Activated T-cell treated with anti-CD3 and anti-CD28 coated beads, Interleukin-2, amount 50 U/mL, for 24 hours (primary cell): ENCODE results near the gene LGALS7B.

ENCODE experiments used
- DNase-seq: peaks from one replicate; pipeline ENCODE4 v3.0.0-alpha.2; 2020
- H3K27ac Mint-ChIP-seq: 2 replicates; pipeline ENCODE4 v1.8.0; 2020; ENCODE audit warnings: mild to moderate bottlenecking, mixed read lengths
- H3K27me3 Mint-ChIP-seq: 2 replicates; pipeline ENCODE4 v1.8.0; 2020; ENCODE audit warnings: mixed read lengths
- H3K36me3 Mint-ChIP-seq: 2 replicates; pipeline ENCODE4 v1.8.0; 2020; ENCODE audit warnings: low read depth, mixed read lengths
- H3K4me1 Mint-ChIP-seq: 2 replicates; pipeline ENCODE4 v1.8.0; 2020; ENCODE audit warnings: low read depth, mixed read lengths
- H3K4me3 Mint-ChIP-seq: 2 replicates; pipeline ENCODE4 v1.8.0; 2020; ENCODE audit warnings: mild to moderate bottlenecking, moderate library complexity, mixed read lengths
- H3K9me3 Mint-ChIP-seq: 2 replicates; pipeline ENCODE4 v1.8.0; 2020; ENCODE audit warnings: mixed read lengths

LGALS7B gene

DNA sequence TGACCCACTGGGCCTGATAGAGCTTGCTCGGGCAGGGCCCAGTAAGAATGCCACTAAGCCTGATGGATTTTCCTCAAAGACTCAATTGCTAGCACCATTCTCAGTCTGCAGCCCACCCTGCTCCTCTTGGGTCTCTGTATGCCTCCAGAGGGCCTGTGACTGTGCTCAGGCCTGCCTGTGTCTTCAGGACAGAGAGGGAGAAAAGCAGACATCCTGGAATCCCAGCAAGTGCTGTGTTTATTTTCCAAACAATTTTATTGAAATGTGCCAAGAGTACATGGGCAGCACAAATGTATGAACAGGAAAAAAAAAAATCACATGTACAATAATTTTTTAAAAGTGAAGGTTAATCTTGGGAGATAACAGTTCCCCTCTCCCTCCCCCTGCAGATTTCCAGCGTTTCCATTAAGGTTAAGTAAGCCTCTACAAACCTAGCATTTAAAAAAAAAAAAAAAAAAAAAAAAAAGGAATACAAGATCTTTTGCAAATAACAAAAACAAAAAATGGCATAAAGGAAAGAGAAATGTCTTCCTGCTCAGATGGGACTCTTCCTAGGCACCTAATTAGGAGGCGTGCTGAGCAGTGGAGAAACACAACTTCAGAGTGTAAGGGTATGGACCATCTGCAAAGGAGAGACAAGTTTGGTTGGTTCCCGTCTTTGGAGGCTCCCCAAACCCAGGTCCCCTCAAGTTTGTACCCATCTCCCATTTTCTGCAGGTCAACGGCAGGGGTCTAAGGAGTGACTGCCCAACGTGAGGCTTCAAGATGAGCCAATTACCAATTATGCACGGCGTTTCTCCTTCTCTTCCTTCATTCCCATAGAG lies 47.4 kb downstream of the LGALS7B start:
- H3K36me3 Mint-ChIP-seq = peaks cover 73% of the 10 kb centered on the region
- DNase-seq = no peak
- H3K27me3 Mint-ChIP-seq = no peaks in the 10 kb centered on the region
- peak overlapping the region; percentile 94 for H3K27ac Mint-ChIP-seq
- no peak overlapping the region for H3K4me3 Mint-ChIP-seq
- no peaks in the 10 kb centered on the region for H3K9me3 Mint-ChIP-seq
- H3K4me1 Mint-ChIP-seq = peaks cover 52% of the 10 kb centered on the region

DNA sequence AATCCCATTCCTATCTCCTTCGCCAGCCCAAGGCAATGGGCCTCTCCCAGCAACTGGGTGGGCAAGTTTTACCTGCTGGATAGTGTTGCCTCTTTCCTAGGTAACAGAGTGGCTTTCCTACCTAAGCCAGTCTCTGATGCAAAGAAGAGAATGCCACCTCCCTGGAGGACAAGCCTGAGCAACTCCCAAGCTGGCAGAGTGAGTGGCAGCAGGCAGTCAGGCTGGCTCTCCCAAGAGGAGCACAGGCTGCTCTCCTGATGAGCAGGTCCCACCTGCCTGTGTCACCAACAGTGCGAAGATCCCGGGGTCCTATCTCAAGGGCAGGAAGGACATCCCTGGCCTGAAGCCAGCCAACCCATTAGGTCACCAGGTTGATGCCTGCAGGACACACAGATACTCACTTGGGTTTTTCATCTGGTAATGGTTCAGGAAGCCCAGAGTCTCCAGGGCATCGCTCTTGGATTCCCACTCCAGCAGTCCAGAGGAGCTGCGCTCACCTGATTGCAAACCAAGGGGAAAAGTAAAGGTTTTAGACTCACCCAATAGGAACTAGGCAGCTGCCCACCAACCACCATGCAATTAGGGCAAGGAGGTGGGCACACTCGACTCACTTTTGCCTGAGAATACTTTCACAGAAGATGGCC lies 48.1 kb downstream of the LGALS7B start:
- H3K27me3 Mint-ChIP-seq = no peaks in the 10 kb centered on the region
- no peak for DNase-seq
- H3K36me3 Mint-ChIP-seq = peaks cover 75% of the 10 kb centered on the region
- H3K4me1 Mint-ChIP-seq = peaks cover 56% of the 10 kb centered on the region
- peak overlapping the region; percentile 94 for H3K27ac Mint-ChIP-seq
- H3K4me3 Mint-ChIP-seq = no peak overlapping the region
- H3K9me3 Mint-ChIP-seq = no peaks in the 10 kb centered on the region

- peaks cover 58% of the 10 kb centered on the region for H3K4me1 Mint-ChIP-seq
- H3K36me3 Mint-ChIP-seq = peaks cover 81% of the 10 kb centered on the region
- H3K27me3 Mint-ChIP-seq = no peaks in the 10 kb centered on the region
- H3K9me3 Mint-ChIP-seq = no peaks in the 10 kb centered on the region
- H3K4me3 Mint-ChIP-seq = no peak overlapping the region
- DNase-seq = no peak
- H3K27ac Mint-ChIP-seq = peak overlapping the region; percentile 94
These were observed 48.7 kb downstream of the LGALS7B start for GRCh38 chr19:38837656-38838121.

DNA sequence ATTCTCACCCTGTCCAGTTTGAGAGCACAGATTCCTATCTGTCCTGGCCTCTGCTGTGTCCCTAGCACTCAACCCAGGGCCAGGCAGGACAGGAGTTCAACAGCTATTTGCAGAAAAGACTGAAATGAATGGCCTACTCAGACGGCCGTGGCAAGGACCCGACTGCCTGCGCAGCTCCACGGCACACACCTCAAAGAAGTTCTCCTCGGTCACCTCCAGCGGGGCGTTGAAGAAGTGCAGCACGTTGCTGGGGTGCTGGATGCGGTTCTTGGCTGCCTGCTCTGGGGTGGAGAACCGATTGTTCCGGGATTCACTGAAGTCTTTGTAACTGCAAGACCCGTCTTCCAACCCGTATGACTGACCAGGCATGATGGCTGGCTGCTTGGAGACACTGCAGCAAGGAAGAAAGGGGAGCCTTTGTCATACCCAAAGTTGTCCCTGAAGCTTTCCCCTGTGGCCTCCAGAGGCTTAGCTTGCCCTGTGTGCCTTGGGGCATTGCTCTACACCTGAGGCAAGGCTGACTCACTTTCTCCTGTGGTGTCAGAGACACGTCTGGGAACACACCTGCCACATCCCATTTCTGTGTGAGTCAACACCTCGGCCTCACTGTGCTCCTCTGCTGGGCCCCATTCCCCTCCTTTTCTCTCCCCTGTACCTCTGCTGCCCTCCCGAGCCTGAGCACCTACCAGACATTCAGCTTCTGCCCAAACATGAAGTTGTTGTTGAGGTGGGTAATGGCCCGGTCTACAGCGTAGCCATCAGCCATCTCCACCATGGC lies 49.4 kb downstream of the LGALS7B start:
- H3K4me3 Mint-ChIP-seq = peak overlapping the region; percentile 35
- DNase-seq = peak; percentile 71
- H3K4me1 Mint-ChIP-seq = peaks cover 65% of the 10 kb centered on the region
- peaks cover 88% of the 10 kb centered on the region for H3K36me3 Mint-ChIP-seq
- H3K9me3 Mint-ChIP-seq = no peaks in the 10 kb centered on the region
- peak overlapping the region; percentile 94 for H3K27ac Mint-ChIP-seq
- H3K27me3 Mint-ChIP-seq = no peaks in the 10 kb centered on the region

- Mint-ChIP-seq H3K4me1 (peaks cover 73% of the 10 kb centered on the region), H3K4me3 (peak overlapping the region; percentile 35), H3K36me3 (peaks cover 96% of the 10 kb centered on the region), H3K9me3 (no peaks in the 10 kb centered on the region), H3K27me3 (no peaks in the 10 kb centered on the region), H3K27ac (peak overlapping the region; percentile 94)
- DNase-seq = no peak
These were observed 50.2 kb downstream of the LGALS7B start for GRCh38 chr19:38838986-38839761.

DNA sequence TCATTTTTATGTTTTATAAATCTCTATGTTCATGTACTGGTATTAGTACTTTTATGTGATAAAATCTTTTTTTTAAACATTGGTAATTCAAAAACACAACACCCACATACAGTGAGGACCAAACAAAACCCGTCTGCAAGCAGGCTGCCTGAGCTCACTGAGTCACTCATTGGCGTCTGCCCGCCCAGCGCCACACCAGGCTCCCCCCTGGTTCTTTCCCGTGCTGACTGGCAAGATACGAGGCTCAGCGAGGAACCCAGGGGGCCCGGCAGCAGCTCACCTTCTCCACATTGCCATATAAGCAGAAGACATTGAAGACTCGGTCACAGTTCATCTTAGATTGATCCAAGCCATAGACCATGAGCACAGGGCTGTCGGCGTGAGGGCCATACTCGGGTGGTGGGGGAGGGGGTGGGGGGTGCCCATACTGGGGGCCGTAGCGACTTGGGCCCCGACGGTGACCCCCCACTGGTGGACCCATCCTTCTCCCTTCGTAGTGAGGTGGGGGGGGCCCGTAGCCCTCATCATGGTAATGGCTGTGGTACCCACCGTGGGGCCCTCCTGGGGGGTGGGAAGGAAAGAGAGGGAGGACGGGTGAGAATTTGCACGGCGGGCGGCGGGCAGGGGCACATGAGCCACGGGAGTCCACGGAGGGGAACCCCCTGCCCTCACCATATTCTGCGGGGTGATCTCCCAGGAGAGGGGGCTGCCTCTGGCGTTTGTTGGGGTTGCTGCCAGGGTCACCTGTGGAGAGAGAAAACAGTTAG lies 51.0 kb downstream of the LGALS7B start:
- Mint-ChIP-seq H3K36me3 (peaks cover 100% of the 10 kb centered on the region), H3K4me3 (peak overlapping the region; percentile 21), H3K27me3 (no peaks in the 10 kb centered on the region), H3K9me3 (no peaks in the 10 kb centered on the region), H3K4me1 (peaks cover 80% of the 10 kb centered on the region), H3K27ac (peak overlapping the region; percentile 100)
- no peak for DNase-seq

GRCh38 chr19:38840583-38840968 lies 51.6 kb downstream of the LGALS7B start:
- Mint-ChIP-seq H3K27me3 (no peaks in the 10 kb centered on the region), H3K9me3 (no peaks in the 10 kb centered on the region), H3K27ac (peak overlapping the region; percentile 100), H3K4me1 (peaks cover 83% of the 10 kb centered on the region), H3K36me3 (peaks cover 100% of the 10 kb centered on the region), H3K4me3 (peak overlapping the region; percentile 30)
- no peak for DNase-seq
